Sigmoid colon (tissue), 7 donors: ENCODE measurements around the gene PGAP3. TPM values are rescaled to one million over a fixed set of nuclear protein-coding genes. Genes with fewer than 3 reads are reported as not detected.

Source experiments
- DNase-seq: peaks from one replicate; pipeline ENCODE4 v3.0.0-alpha.2; 2019
- H3K27ac ChIP-seq, 4 donors: fragments of 200-600 bp; sonication (generic); one replicate each; pipeline ENCODE4 v1.5.1; 2016 to 2019; ENCODE audit warnings: mild to moderate bottlenecking in 1 of 4
- H3K27me3 ChIP-seq, 3 donors: fragments of 200-600 bp; sonication (generic); one replicate each; pipeline ENCODE4 v1.5.1; 2019; ENCODE audit warnings: mild to moderate bottlenecking in 1 of 3
- H3K36me3 ChIP-seq, 4 donors: fragments of 200-600 bp; sonication (generic); one replicate each; pipeline ENCODE4 v1.5.1; 2016 to 2019
- H3K4me1 ChIP-seq, 4 donors: fragments of 200-600 bp; sonication (generic); one replicate each; pipeline ENCODE4 v1.5.1; 2017 to 2019
- H3K4me3 ChIP-seq, 4 donors: fragments of 200-600 bp; sonication (generic); one replicate each; pipeline ENCODE4 v1.5.1; 2017 to 2019; ENCODE audit warnings: mild to moderate bottlenecking in 2 of 4, moderate library complexity in 1 of 4
- H3K9me3 ChIP-seq, 4 donors: fragments of 200-600 bp in 3 of 4; sonication (generic) in 3 of 4; one replicate each; pipeline versions ENCODE4 v1.5.1 to v1.6.1; 2013 to 2019
- CTCF ChIP-seq, 4 experiments: fragments of 450-650 bp in 3 of 4; fragments of 200-600 bp in 1 of 4; IDR thresholded peaks; one replicate each; pipeline ENCODE4 v1.5.1; 2016 to 2019; ENCODE audit warnings: antibody characterized with exemption in 4 of 4, mild to moderate bottlenecking in 3 of 4, moderate library complexity in 2 of 4
- EP300 ChIP-seq, 4 donors: sonication (generic); formaldehyde crosslinking; IDR thresholded peaks; one replicate each; pipeline ENCODE4 v1.6.1; 2017; ENCODE audit warnings: antibody characterized with exemption in 4 of 4
- POLR2A ChIP-seq, 2 donors: fragments of 450-650 bp; IDR thresholded peaks; one replicate each; pipeline ENCODE4 v1.6.1; 2016; ENCODE audit warnings: antibody characterized with exemption in 2 of 2, mild to moderate bottlenecking in 2 of 2, moderate library complexity in 2 of 2
- POLR2AphosphoS5 ChIP-seq, 4 donors: sonication (generic); formaldehyde crosslinking; IDR thresholded peaks; one replicate each; pipeline ENCODE4 v1.6.1; 2017; ENCODE audit warnings: antibody characterized with exemption in 4 of 4
- WGBS, 2 donors: extraction: QIAGEN DNeasy Blood & Tissue Kit; methylation state at CpG; one replicate each; pipeline ENCODE4 v1.1.7; 2013; 5-methylcytosine and 5-hydroxymethylcytosine counted together
- intact Hi-C: fragments of 100-400 bp; cut with DNase I; formaldehyde crosslinking; loops from one replicate; pipeline ENCODE4 v1.15.1; 2023
- polyA plus RNA-seq, 3 donors: library from polyadenylated mRNA; stranded (reverse); fragments of 200-250 nt; gene quantifications; one replicate each; pipeline ENCODE4 v1.2.3, GENCODE V29; 2013
- total RNA-seq, 4 donors: library from RNA; depleted of rRNA; stranded (reverse); fragments of >200 nt; gene quantifications; one replicate each; pipeline ENCODE4 v1.1.0, GENCODE V29; 2016
- donor health status: healthy with polysubstance abuse.
- donor health status: Bipolar disorder and iron deficiency.
- donor health status: healthy.

The PGAP3 gene
- total and polyA plus RNA-seq, 7 donors: 6.9 to 29.6 (median 8.3) TPM

- intact Hi-C loops: no loop called here
- Histone ChIP-seq H3K9me3 (no peaks in the 10 kb centered on the region), H3K27ac (no peak overlapping the region), H3K36me3 (no peaks in the 10 kb centered on the region), H3K4me3 (no peak overlapping the region), H3K4me1 (peaks cover 0 to 9% (median 3%) of the 10 kb centered on the region in 4 donors), H3K27me3 (peaks cover 25 to 40% (median 36%) of the 10 kb centered on the region in 3 donors)
- DNase-seq: no peak
- WGBS, 2 donors: 82 to 88% methylated on average over 13 of the region's 13 CpGs
- TF ChIP-seq CTCF (IDR thresholded peaks at IDR 0.05) (no peak), POLR2AphosphoS5 (IDR thresholded peaks at IDR 0.05) (no peak)
Measured at GRCh38 chr17:39673335-39674081, 14.3 kb downstream of the PGAP3 start.

GRCh38 chr17:39672522-39673334 lies 15.1 kb downstream of the PGAP3 start:
- DNase-seq: no peak
- Histone ChIP-seq H3K4me3 (no peak overlapping the region), H3K9me3 (no peaks in the 10 kb centered on the region), H3K27me3 (peaks cover 26 to 48% (median 42%) of the 10 kb centered on the region in 3 donors), H3K4me1 (peaks cover 0 to 15% (median 10%) of the 10 kb centered on the region in 4 donors), H3K36me3 (no peaks in the 10 kb centered on the region), H3K27ac (no peak overlapping the region)
- intact Hi-C loops: no loop called here
- no peak for TF ChIP-seq EP300 (IDR thresholded peaks at IDR 0.05)
- no peak for TF ChIP-seq POLR2AphosphoS5 (IDR thresholded peaks at IDR 0.05)
- no peak for TF ChIP-seq CTCF (IDR thresholded peaks at IDR 0.05)
- no peak for TF ChIP-seq POLR2A (IDR thresholded peaks at IDR 0.05)
- WGBS, 2 donors: 80 to 85% methylated on average over 15 of the region's 15 CpGs

GRCh38 chr17:39671651-39672521 lies 16.0 kb downstream of the PGAP3 start:
- Histone ChIP-seq H3K9me3 (no peaks in the 10 kb centered on the region), H3K27me3 (peaks cover 33 to 56% (median 51%) of the 10 kb centered on the region in 3 donors), H3K27ac (no peak overlapping the region), H3K4me1 (peaks cover 0 to 19% (median 19%) of the 10 kb centered on the region in 4 donors), H3K4me3 (no peak overlapping the region), H3K36me3 (no peaks in the 10 kb centered on the region)
- 20 to 51% methylated on average over 19 of the region's 19 CpGs for WGBS, 2 donors
- DNase-seq: no peak
- intact Hi-C loops: no loop called here
- TF ChIP-seq CTCF (IDR thresholded peaks at IDR 0.05) (peak in 3 of 4 experiments; percentile 23 to 37 (median 35)), EP300 (IDR thresholded peaks at IDR 0.05) (no peak)

- peaks cover 0 to 29% (median 26%) of the 10 kb centered on the region in 4 donors for H3K4me1 ChIP-seq
- WGBS, 2 donors: 65 to 71% methylated on average over 4 of the region's 4 CpGs
Measured at GRCh38 chr17:39670746-39671145, 17.1 kb downstream of the PGAP3 start.

More at GRCh38 chr17:39670746-39671145, 17.1 kb downstream of the PGAP3 start:
- no peak for DNase-seq
- Histone ChIP-seq H3K9me3 (no peaks in the 10 kb centered on the region), H3K36me3 (no peaks in the 10 kb centered on the region), H3K27me3 (peaks cover 39 to 67% (median 60%) of the 10 kb centered on the region in 3 donors), H3K27ac (no peak overlapping the region), H3K4me3 (no peak overlapping the region)
- intact Hi-C loops: no loop called here
- TF ChIP-seq EP300 (IDR thresholded peaks at IDR 0.05) (no peak), CTCF (IDR thresholded peaks at IDR 0.05) (no peak), POLR2A (IDR thresholded peaks at IDR 0.05) (no peak), POLR2AphosphoS5 (IDR thresholded peaks at IDR 0.05) (no peak)
